ENCODE results near the gene KCNQ1.

Gene KCNQ1

DNA sequence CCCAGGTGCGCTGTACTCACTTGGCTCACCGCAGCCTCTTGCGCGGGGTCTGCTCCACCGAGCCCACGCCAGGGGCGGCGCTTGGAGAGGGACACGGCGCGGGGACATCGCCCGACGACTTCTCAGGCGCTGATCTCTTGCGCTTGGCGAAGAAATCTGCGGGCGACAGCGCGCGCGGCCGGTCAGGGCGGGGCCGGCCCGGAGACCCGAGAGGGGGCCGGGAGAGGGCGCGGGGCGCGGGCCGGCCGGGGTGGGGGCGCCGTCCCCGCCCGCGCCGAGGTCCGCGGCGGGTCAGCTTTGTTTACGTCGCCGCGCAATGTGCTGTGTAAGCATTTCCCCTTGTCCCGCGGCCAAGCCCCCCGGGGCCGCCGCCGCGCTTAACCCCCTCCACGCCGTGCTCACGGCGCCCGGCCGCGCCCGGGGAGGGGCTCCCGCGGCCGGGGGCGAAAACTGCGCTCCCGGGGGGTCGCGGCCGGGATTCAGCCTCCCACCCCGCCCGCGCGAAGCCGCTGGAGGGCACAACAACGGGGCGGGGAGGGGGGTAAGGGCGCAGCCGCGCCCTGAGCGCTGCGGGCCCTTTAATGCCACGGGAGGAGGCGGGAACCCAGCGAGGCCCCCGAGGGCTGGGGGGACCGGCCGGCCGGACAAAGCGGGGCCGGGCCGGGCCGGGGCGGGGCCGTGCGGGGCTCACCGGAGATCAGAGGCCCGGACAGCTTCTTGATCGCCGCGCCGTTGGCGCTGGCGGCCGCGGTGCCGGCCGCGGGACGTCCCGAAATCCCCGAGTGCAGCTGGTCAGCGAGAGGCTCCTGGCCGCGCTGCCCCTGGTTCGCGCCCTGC is 439.4 kb downstream of the KCNQ1 start:
- peak; percentile 22 for DNase-seq (ENCODE audit: low read depth)

DNA sequence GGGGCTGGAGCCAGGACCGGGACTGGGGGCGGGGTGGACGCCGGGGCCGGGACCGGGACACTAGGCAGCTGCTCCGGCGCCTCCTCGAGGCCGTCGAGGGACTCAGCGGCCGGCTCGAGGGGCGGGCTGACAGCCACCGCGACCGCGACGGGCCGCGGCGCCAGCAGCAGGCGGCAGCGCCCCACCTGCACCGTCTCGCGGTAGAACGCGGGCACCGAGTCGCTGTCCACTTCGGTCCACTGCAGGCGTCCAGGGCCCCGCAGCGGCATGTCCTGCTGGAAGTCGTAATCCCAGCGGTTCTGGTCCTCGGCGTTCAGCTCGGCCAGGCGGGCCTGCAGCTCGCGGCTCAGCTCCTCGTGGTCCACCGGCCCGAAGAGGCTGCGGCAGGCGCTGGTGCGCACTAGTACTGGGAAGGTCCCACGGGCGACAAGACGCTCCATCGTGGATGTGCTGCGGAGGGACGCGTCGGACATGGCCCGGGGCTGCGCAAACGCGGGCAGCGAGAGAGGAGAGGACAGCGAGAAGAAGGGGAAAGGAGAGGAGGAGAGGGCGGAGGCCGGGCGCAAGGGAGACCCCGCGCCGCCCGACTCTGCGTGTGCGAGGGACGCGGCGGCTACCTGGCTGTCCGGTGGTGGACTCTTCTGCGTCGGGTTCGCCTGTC is 440.3 kb downstream of the KCNQ1 start:
- DNase-seq (ENCODE audit: low read depth) = peak; percentile 38

DNA sequence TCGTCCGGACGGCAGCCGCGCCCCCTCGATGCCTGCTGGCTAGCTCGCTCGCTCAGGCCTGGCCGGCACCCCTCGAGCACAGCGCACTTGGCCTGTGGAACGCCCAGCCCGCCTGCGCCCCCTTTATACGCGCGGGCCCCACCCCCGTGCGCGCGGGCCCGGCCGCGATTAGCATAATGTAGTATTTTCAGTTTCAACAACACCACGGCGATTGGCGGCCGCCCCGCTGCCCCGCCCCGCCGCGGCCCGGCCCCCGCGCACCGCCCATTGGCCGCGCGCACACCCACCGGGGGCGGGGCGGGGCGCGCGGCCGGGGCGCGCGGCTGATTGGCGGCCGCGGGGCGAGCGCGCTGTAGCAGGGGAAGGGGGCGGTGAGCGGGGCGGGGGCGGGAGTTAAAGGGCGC is 440.9 kb downstream of the KCNQ1 start, which contains the start of gene CDKN1C:
TSS of gene CDKN1C (minus strand) at position 98 of the 404 bp plus-strand sequence. CDS start 319 bp downstream, outside the sequence.
- DNase-seq (ENCODE audit: low read depth) = peak; percentile 83

DNA sequence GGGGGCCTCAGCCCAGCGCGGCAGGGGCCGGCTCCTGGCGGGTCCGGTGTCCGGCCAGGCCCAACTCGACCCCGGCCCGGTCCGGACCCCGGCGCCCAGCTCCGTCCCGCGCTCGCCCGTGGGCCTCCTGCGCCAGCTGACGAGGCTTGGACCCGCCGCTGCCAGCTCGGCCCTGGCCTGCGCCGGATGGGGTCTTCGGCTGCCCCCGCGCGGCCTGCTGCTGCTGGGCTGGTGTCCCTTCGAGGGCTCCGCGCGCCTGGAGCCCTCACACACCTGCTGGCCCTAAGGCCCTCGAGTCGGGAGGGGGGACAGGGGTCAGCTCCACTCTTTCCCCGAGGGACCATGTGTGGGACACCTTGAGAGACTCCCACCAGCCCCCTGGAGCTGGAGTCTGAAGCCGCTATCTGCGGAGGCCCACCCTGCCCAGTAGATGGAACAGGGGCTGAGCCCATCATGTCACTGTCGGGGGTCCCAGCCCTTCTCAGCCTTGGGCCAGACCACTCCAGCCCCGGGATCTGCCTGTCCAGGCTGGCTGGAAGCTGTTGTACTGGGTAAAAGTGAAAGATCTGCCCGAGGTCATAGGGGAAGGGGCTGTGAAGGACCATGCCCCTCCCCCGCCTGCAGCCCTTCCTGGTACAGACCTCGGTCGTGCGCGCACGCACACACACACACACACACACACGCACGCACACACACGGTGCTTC is 441.5 kb downstream of the KCNQ1 start:
- DNase-seq (ENCODE audit: low read depth) = no peak

DNA sequence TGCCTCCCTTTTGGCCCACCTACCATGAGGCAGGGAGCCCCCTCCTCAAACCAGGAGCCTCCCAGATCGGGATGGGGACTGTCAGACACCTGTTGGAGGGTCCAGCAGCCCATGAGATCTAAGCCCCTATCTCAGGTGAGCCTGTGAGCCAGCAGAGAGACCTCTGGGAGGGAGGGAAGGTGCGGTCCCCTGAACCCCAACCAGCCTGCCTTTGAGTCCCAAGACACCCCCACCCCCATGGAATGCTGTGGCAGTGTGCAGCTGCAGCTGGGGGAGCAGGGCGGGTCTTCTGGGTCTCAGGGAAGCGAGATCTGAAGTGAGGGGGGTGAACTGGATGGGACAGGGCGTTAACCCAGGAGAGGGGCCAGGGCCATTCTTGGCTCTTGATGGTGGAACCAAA is 442.1 kb downstream of the KCNQ1 start:
- DNase-seq (ENCODE audit: low read depth) = no peak

DNA sequence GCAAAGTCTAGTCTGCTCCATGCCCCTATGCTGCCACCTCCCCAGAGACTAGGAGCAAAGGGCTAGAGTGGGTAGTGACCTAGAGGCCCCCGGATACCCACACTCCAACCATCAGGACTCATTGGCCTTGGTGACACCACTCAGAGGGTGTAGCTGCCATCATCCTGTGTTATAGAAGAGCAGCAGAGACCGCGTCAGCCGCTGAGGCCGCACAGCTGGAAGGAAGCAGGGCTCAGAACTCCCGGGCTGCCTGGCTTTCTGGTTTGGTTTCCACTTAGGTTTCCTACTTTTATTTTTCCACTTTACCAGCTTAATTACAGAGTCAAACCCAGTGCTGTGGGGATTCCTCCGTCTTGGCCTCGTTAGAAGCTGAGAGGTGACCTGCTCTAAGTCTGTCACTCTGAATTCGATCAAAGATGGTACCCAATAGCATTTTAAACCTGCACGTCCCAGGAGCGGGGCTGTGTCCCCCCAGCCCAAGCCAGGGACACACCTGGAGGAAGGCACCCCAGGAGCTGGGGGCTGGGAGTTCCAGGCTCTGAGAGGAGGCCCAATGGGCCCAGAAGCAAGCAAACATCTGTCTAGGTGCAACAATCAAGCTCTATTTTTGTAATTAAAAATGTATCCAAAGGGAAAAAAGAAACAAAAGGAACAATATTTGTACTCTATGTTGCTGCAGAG is 442.8 kb downstream of the KCNQ1 start:
- DNase-seq (ENCODE audit: low read depth) = no peak

DNA sequence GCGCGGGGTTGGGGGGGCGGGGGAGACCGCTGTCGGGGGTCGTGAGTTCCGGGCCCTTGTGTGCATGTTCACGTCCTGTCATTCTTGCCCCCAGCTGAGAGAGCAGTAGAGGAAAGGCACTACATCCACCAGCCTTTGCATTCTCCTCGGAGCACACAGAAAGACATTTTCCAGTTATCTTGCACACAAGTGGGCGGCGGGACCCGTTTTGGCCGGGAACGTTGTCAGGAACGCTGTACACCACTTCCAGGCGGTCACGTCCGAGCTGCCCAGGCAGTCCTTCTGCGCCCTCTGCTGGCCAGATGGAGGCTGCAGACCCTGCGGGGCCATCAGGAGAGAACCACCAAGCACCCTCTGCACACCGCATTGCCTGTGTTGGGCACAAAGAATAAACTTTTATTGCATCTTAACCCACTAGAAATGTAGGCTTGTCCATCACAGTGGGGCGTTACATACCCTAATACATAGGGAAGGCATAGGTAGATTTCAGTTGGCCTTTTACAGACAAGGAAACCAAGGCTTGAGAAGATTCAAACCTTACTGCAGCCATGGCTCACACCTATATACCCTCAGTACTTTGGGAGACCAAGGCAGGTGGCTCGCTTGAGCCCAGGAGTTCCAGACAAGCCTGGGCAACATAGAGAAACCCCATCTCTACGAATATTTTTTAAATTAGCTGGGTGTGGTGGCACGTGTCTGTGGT is 443.6 kb downstream of the KCNQ1 start:
- peak; percentile 75 for DNase-seq (ENCODE audit: low read depth)

DNA sequence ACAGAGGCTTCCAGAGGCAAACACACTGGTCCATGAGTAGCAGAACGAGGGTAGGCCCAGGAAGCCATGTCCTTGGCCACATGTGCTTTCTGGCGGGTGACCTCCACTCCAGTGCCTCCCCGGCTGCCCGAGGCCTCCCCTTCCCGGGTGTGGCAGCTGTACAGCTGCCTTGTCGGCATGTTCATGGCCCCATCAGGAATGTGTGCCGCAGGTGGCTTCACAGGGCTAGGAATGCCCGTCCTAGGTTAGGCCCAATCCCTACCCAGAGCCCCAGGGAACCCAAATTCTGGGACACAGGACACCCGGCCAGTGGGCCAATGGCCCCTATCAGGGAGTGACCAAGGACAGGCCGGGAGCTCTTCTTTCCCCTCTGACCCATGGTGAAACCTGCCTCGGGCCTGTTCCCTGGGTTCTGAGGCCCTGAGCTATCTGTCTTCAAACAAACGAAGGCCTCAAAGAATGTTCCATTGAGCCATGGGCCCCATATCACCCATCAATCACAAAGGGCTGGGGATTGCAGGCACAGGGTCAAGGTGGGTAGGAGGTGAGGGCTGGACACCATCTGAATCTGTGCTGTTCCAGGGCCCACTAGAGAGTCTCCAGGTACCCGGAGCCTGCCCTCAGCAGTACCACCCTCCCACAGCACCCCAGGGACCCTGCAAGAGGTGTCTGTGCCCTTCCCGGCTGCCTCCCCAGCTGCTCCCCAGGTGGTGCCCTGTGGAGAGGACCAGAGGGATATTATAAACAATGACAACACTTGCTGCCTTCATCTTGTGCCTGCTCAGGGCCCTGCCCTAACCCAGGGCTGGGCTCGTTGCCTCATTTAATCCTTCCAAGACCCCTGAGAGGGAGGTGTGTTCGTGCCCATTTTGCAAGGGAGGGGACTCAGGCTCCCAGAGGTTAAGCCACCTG is 444.8 kb downstream of the KCNQ1 start:
- no peak for DNase-seq (ENCODE audit: low read depth)

DNA sequence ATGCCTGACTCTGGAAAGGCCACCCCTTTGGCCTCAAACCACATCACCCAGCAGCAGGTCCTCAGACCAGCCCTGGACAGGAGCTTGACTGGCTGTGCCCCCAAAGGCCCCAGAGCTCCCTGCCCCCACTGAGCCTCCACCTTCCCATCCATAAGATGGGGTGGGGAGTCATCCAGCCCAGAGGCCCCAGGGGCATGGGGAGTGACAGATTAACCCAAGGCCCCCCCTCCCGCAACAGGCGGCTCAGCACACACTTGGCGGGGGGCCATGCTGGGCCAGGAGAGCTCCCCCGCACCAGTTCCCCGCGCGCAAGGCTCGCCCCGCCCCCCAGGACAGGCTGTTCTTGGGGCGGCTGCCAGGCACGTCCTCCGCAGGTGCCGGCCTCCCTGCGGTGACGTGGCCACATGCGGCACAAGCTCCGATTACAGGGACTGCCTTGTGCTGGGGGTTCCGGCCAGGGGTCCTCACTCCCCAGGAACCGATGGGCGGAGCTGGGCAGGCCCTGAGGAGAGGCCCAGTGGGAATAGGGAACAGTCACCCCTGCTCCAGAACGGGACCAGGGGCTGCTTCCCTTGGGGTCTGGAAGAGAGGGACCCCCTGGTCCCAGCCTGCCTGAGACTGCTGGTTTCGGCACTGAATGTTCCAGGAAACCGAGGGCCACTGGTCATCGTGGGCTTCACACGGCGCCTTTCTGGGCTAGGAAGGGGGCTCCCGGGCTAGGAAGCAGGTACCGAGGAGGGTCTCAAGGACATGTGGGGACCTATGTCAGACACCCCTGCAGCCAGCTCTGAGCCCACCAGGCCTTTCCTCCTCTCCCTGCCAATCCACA is 445.9 kb downstream of the KCNQ1 start:
- DNase-seq (ENCODE audit: low read depth) = peak; percentile 79

DNA sequence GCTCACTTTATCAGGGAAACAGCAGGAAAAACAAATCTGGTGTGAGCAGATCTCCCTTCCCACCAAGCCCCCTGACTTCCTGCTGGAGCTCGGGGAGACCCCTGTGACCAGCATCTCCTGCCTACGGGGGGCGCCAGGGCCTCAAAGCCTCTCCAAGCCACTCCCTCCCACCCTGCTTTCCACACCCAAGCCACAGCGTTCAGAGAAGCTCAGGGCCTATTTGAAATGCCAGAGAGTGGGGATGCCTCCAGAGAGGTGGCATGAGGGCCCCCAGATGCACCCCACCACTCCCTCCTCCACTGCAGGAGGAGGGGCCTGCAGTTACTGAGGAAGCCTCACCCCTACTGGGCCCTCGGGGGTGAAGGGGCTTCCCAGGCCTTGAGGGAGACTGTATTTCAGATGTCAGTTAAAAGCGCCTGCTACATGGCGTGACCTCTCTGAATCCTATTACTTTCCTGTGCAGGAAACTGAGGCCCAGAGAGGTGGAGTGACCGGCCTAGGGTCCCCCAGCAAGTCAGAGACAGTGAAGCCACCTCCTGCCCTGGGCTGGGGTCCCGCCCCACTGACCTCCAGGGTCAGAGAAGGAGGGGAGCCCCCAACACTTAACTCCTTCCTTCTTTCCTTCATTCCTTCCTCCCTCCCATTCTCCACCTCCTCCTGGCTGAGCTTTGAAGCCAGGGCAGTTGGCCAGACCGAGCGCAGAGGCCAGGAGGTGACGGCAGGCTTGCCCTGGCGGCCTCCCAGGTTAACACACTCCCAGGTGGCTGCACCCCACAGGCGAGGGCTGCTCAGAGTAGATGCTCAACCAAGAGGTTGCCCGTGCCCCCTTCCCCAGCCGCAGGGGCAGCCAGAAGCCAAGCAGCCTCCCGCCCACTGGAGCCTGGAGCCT is 446.8 kb downstream of the KCNQ1 start:
- DNase-seq (ENCODE audit: low read depth) = no peak

DNA sequence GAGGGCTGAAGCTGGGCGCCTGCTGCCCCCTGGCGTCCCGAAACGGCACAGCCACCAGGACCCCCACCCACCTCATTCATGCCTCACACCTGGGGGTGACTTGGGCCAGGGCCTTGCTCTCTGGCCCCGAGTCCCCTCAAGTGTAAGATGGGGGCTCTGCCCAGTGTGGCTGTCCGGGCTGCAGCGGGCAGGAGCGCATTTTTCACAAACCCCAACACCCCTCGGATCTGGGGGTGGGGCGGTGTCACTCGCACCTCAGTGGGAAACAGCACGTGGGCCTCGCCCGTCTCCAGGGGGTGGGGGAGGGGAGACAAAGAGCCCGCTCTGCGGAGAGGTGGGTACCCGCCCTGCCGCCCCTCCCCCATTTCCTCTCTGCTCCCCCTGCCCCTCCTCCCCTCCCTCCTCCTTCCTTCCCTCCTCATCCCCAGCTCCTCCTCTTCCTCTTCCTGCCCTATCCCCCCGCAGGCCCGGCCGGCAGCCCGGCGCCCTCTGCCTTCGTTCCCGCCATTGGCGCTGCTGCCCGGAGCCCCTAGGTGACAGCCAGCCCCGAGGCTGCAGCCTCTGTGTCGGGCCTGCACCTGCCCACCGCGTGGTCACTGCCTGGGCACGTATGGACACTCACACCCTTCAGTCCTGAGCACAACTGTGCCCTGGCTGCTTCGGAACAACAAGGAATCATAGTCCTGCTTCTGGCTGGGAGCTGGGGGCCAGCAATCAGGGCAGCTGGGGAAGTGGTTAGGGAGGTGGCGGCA is 447.6 kb downstream of the KCNQ1 start:
- peak; percentile 56 for DNase-seq (ENCODE audit: low read depth)

DNA sequence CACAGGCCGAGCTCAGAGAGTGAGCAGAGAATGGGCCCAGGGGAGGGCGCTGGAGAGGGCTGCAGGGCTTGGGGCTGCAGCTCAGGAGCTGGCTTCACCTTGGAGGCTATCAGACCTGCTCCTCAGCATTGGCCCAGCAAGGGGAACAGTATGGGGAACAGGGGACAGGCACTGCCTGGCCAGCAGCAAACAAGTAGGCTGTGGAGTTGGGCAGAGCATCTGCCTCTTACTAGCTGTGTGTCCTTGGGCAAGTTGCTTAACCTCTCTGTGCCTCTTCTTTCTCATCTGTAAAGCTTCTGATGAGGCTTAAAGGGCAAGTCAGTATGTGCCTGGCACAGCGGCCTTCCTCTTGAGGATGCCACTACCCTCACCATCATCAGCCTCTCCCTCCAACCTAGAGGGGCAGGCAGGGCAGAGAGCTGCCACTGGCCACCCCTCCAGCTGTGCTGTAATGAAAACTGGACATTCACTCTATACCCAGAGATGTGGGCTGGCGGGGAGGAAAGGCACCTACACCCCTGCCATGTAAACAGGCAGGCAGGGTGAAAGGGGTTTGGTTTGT is 448.2 kb downstream of the KCNQ1 start:
- no peak for DNase-seq (ENCODE audit: low read depth)

DNA sequence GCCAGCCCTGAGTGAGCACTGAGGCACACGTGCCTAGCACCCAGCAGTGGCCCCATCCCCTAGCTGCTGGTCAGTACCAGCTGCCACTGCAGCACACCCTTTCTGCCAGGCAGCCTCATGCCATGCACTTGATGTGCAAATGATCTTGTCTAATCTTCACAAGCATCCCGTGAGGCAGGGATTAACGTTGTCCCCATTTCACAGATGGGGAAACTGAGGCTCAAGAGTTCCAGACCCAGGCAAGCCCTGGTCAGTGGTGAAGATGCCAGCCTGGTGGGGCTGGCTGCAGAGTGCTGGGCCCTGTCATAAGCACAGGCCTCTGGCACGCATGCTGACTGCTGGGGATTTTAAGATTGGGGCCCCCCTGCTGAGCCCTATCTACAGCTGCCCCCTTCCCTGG is 449.1 kb downstream of the KCNQ1 start:
- no peak for DNase-seq (ENCODE audit: low read depth)

DNA sequence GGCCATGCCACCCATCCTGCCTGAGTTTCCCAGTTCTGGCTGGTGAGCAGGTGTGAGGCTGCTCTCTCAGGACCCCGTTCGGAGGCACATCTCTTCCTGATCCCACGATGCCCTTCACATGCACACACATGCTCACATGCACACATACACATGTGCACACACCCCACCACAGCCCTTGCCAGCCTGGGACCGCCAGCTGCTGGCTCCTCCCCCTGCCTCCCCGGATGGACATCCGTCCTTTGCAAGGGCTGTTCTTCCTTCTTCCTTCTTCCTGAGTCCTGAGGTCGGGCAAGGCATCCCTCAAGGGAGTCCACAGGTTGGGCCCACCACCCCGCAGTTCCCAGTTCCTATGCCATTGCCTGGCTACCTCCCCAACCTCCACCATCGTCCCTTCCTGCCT is 451.2 kb downstream of the KCNQ1 start:
- no peak for DNase-seq (ENCODE audit: low read depth)

DNA sequence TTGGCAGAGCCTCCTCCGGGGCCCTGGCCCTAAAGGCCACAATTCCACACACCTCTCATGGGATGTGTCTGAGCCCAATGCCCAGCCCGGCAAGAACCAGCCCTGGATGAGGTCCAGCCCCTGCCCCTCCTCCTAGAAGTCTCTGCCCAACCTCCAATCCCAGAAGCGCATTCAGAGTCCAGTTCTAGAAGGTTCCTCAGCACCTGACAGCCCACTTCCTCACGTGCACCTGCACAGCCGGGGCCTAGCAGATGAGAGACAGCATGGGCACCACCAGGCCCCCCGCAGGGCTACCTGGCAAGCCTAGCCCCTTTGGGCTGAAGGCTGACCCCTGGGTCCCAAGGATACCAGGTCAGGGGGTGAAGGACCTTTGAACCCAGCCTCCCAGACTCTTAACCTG is 452.2 kb downstream of the KCNQ1 start:
- no peak for DNase-seq (ENCODE audit: low read depth)

DNA sequence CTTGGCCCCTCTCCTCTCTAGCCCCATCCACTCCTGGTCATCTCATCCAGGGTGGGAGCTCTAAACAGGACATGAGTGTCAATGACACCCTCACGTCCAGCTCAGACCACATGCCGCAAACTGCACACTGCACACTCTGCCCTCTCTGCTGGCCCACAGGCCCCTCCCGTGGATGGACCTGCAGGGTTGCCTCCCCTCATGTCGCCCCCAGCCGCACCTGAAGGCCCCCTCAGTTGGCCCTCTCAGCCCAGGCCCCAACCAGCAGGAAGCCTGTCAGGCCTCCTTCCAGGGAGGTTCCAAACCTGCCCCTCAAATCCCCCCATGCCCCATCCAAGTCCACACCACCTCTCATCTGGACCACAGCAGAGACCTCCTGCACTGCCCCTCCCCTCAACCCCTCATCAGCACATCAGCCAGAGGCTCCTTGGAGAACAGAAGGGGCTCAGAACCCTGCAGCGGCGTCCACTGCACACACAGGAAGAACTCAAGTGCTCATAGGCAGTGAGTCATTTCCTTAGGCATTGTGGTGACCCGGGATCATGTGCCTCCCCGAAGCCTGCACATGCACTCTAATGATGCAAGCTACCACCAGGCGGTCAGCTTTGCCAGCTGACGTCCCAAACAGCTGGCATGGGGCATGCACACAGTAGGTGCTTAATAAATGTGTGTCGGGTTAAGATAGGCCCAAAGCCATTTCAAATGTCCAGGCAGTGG is 453.7 kb downstream of the KCNQ1 start:
- peak; percentile 87 for DNase-seq (ENCODE audit: low read depth)
